SH-SY5Y (cell line): ENCODE measurements around the gene FOXL1.

Experiments used
- GATA2 ChIP-seq: IDR thresholded peaks from 2 replicates; pipeline ENCODE4 v1.6.1; 2011; ENCODE audit warnings: mild to moderate bottlenecking, low read depth, low read length
- GATA3 ChIP-seq: IDR thresholded peaks from 2 replicates; pipeline ENCODE4 v1.6.1; 2011; ENCODE audit warnings: low read depth, mild to moderate bottlenecking, low read length, moderate library complexity

GRCh38 chr16:86597126-86597879 lies 19.0 kb downstream of the FOXL1 start:
- TF ChIP-seq GATA2 (no peak), GATA3 (no peak)
